WTC11 (cell line): Measurements from ENCODE around the gene BBOF1.

Source experiments
- CREM ChIP-seq: sonication (generic); formaldehyde crosslinking; IDR thresholded peaks from 2 replicates; pipeline ENCODE4 v1.8.1; 2022; ENCODE audit warnings: mild to moderate bottlenecking, missing genetic modification reagents, moderate library complexity
- EMX1 ChIP-seq: fragments of 250-450 bp; sonication (Bioruptor Pico); IDR thresholded peaks from 2 replicates; pipeline ENCODE4 v1.8.0; 2021; ENCODE audit warnings: mild to moderate bottlenecking
- ESRRA ChIP-seq: sonication (generic); formaldehyde crosslinking; IDR thresholded peaks from 2 replicates; pipeline ENCODE4 v1.8.1; 2022; ENCODE audit warnings: mild to moderate bottlenecking, missing genetic modification reagents, borderline replicate concordance
- GTF2I ChIP-seq: fragments of 250-450 bp; sonication (Bioruptor Pico); conservative IDR thresholded peaks from 2 replicates; pipeline ENCODE4 v1.4.0; 2021; ENCODE audit warnings: mild to moderate bottlenecking
- JUN ChIP-seq: sonication (generic); formaldehyde crosslinking; IDR thresholded peaks from 2 replicates; pipeline ENCODE4 v1.8.0; 2023; ENCODE audit warnings: mild to moderate bottlenecking, missing genetic modification reagents
- NFE2L1 ChIP-seq: sonication (generic); formaldehyde crosslinking; IDR thresholded peaks from 2 replicates; pipeline ENCODE4 v1.8.1; 2023; ENCODE audit warnings: missing genetic modification reagents
- NFYB ChIP-seq: sonication (generic); formaldehyde crosslinking; conservative IDR thresholded peaks from 2 replicates; pipeline ENCODE4 v1.8.0; 2022; ENCODE audit warnings: low read depth, missing genetic modification reagents
- RELA ChIP-seq: sonication (generic); formaldehyde crosslinking; IDR thresholded peaks from 2 replicates; pipeline ENCODE4 v1.8.1; 2022; ENCODE audit warnings: missing genetic modification reagents, mild to moderate bottlenecking, borderline replicate concordance
- SP1 ChIP-seq: sonication (generic); formaldehyde crosslinking; conservative IDR thresholded peaks from 2 replicates; pipeline ENCODE4 v1.8.1; 2022; ENCODE audit warnings: missing genetic modification reagents
- ZNF121 ChIP-seq: sonication (generic); formaldehyde crosslinking; IDR thresholded peaks from 2 replicates; pipeline ENCODE4 v1.8.0; 2023; ENCODE audit warnings: missing genetic modification reagents
- ZNF423 ChIP-seq: fragments of 250-450 bp; sonication (Bioruptor Pico); IDR thresholded peaks from 2 replicates; pipeline ENCODE4 v2.1.2; 2022; ENCODE audit warnings: mild to moderate bottlenecking, moderate library complexity
- TF ChIP-seq, protein P1 (sequence below): fragments of 200-600 bp; IDR thresholded peaks from 2 replicates; pipeline ENCODE4 v1.8.0; 2022; ENCODE audit warnings: antibody characterized with exemption
- TF ChIP-seq, protein P2 (sequence below): sonication (generic); formaldehyde crosslinking; IDR thresholded peaks from 2 replicates; pipeline ENCODE4 v1.8.0; 2022; ENCODE audit warnings: mild to moderate bottlenecking, missing genetic modification reagents
- TF ChIP-seq, protein P3 (sequence below): sonication (generic); formaldehyde crosslinking; IDR thresholded peaks from 2 replicates; pipeline ENCODE4 v1.8.1; 2023; ENCODE audit warnings: mild to moderate bottlenecking, missing genetic modification reagents, moderate library complexity

- TF ChIP-seq, protein P1, sequence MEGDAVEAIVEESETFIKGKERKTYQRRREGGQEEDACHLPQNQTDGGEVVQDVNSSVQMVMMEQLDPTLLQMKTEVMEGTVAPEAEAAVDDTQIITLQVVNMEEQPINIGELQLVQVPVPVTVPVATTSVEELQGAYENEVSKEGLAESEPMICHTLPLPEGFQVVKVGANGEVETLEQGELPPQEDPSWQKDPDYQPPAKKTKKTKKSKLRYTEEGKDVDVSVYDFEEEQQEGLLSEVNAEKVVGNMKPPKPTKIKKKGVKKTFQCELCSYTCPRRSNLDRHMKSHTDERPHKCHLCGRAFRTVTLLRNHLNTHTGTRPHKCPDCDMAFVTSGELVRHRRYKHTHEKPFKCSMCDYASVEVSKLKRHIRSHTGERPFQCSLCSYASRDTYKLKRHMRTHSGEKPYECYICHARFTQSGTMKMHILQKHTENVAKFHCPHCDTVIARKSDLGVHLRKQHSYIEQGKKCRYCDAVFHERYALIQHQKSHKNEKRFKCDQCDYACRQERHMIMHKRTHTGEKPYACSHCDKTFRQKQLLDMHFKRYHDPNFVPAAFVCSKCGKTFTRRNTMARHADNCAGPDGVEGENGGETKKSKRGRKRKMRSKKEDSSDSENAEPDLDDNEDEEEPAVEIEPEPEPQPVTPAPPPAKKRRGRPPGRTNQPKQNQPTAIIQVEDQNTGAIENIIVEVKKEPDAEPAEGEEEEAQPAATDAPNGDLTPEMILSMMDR = no peak
- TF ChIP-seq SP1 (CRISPR knock-in tag) = no peak
- no peak for TF ChIP-seq ZNF121 (CRISPR knock-in tag)
- no peak for TF ChIP-seq CREM (CRISPR knock-in tag)
- TF ChIP-seq RELA (CRISPR knock-in tag) = no peak
- TF ChIP-seq JUN (CRISPR knock-in tag) = no peak
- no peak for TF ChIP-seq NFYB
- no peak for TF ChIP-seq ZNF423 (CRISPR knock-in tag)
- no peak for TF ChIP-seq NFE2L1
- TF ChIP-seq ESRRA = no peak
- TF ChIP-seq, protein P2, sequence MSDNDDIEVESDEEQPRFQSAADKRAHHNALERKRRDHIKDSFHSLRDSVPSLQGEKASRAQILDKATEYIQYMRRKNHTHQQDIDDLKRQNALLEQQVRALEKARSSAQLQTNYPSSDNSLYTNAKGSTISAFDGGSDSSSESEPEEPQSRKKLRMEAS (CRISPR knock-in tag) = no peak
- TF ChIP-seq, protein P3, sequence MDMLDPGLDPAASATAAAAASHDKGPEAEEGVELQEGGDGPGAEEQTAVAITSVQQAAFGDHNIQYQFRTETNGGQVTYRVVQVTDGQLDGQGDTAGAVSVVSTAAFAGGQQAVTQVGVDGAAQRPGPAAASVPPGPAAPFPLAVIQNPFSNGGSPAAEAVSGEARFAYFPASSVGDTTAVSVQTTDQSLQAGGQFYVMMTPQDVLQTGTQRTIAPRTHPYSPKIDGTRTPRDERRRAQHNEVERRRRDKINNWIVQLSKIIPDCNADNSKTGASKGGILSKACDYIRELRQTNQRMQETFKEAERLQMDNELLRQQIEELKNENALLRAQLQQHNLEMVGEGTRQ (CRISPR knock-in tag) = no peak
- no peak for TF ChIP-seq GTF2I (CRISPR knock-in tag)
- TF ChIP-seq EMX1 (CRISPR knock-in tag) = no peak
These were observed 15.4 kb downstream of the BBOF1 start for GRCh38 chr14:74034572-74034971.
